GM21367 (cell line): Measurements from ENCODE around the gene ASF1B.

Source experiments
- ATAC-seq: cut with Tn5 transposase; IDR thresholded peaks from one replicate; pipeline ENCODE4 v1.9.1; 2021; ENCODE audit not compliant: unreplicated experiment

ASF1B gene

GRCh38 chr19:14111486-14111885 lies 24.9 kb downstream of the ASF1B start:
- no peak for ATAC-seq

GRCh38 chr19:14110650-14111049 lies 25.7 kb downstream of the ASF1B start:
- ATAC-seq, result no peak

- ATAC-seq, result no peak
Measured at GRCh38 chr19:14107581-14108461, 28.6 kb downstream of the ASF1B start.

GRCh38 chr19:14106840-14107239 lies 29.5 kb downstream of the ASF1B start:
- no peak for ATAC-seq

- no peak for ATAC-seq
Measured at GRCh38 chr19:14105680-14106079, 30.7 kb downstream of the ASF1B start.

- ATAC-seq, result no peak
Measured at GRCh38 chr19:14103310-14103709, 33.1 kb downstream of the ASF1B start.

- ATAC-seq, result no peak
Measured at GRCh38 chr19:14102756-14103155, 33.6 kb downstream of the ASF1B start.

GRCh38 chr19:14102102-14102696 lies 34.2 kb downstream of the ASF1B start:
- no peak for ATAC-seq

GRCh38 chr19:14101003-14101545 lies 35.3 kb downstream of the ASF1B start:
- ATAC-seq, result no peak

- ATAC-seq, result no peak
Measured at GRCh38 chr19:14097532-14098151, 38.7 kb downstream of the ASF1B start.

GRCh38 chr19:14096272-14096992 lies 40.0 kb downstream of the ASF1B start:
- ATAC-seq, result no peak

- ATAC-seq, result no peak
Measured at GRCh38 chr19:14094854-14095253, 41.5 kb downstream of the ASF1B start.

- no peak for ATAC-seq
Measured at GRCh38 chr19:14093117-14093823, 43.1 kb downstream of the ASF1B start.

GRCh38 chr19:14091813-14092462 lies 44.5 kb downstream of the ASF1B start:
- peak; percentile 14 for ATAC-seq

- ATAC-seq, result peak; percentile 43
Measured at GRCh38 chr19:14091081-14091812, 45.1 kb downstream of the ASF1B start.

- peak; percentile 16 for ATAC-seq
Measured at GRCh38 chr19:14090509-14091080, 45.8 kb downstream of the ASF1B start, which contains the start of gene SAMD1. TSS of gene SAMD1 (minus strand) at chr19:14090751.

GRCh38 chr19:14089662-14090508 lies 46.5 kb downstream of the ASF1B start:
- ATAC-seq, result peak; percentile 6

- ATAC-seq, result no peak
Measured at GRCh38 chr19:14089412-14089661, 47.1 kb downstream of the ASF1B start.
